NCI-H526 (cell line): ENCODE results near the gene ZNF57.
"Not testable (repeated sequence)": the region's sequence is repeated elsewhere in the genome, so short reads cannot be mapped to it uniquely, and the experiment has no call there.

Source experiments
- DNase-seq, 2 experiments: peaks; one replicate each; lab custom pipeline; 2025; lab: John Stamatoyannopoulos, UW

ZNF57 gene

GRCh38 chr19:2952953-2953481 lies 52.3 kb downstream of the ZNF57 start:
- peak in 1 of 2 experiments; percentile 41 for DNase-seq

DNA sequence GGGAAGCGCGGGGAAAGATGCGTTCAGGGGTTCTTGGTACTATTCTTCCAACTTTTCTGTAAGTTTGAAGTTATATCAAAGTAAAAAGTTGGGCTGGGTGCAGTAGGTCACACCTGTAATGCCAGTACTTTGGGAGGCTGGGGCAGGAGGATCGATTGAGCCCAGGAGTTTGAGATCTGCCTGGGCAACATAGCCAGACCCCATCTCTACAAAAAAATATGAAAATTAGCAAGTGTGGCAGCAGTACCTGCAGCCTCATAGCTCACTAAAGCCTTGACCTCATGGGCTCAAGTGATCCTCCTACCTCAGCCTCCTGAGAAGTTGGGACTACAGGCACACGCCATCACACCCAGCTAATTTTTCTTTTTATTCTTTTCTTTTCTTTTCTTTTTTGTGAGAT lies 56.4 kb downstream of the ZNF57 start:
- no peak for DNase-seq

DNA sequence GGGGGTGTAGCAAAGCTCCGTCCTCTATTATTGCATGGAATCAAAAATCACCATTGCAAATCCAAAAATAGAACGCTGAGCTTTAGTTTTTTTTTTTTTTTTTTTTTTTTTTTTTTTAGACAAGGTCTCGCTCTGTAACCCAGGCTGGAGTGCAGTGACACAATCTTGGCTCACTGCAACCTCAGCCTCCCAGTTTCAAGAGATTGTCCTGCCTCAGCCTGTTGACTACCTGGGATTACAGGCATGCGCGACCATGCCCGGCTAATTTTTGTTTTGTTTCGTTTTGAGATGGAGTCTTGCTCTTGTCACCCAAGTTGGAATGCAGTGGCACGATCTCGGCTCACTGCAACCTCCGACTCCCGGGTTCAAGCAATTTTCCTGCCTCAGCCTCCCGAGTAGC lies 59.4 kb downstream of the ZNF57 start:
- DNase-seq, result no peak

DNA sequence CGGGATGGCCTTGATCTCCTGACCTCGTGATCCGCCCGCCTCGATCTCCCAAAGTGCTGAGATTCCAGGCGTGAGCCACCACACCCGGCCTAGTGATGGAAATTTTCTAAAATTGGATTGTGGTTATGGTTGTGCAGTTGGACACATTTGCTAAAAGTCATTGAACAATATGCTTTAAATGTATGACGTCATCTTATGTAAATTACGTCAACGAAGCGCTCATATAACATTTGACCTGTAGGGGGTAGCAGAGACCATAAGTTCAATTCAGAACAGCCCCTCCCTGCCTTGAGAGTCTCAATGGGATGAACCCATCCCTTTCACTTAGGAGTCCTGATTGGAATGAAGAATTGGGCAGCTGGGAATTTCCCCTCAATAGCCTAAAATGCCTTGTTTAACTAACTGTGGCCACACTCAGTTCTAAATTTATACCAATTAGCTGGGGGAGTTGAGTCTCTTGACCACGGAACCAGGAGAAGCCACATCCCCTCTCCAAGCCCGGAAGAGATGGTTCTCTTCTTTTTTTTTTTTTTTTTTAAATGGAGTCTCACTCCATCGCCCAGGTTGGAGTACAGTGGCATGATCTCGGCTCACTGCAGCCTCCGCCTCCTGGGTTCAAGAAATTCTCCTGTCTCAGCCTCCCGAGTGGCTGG lies 61.4 kb downstream of the ZNF57 start:
- peak; percentile 26 to 74 for DNase-seq

- DNase-seq, result no peak
Observed at GRCh38 chr19:2963122-2963521, 62.4 kb downstream of the ZNF57 start.

DNA sequence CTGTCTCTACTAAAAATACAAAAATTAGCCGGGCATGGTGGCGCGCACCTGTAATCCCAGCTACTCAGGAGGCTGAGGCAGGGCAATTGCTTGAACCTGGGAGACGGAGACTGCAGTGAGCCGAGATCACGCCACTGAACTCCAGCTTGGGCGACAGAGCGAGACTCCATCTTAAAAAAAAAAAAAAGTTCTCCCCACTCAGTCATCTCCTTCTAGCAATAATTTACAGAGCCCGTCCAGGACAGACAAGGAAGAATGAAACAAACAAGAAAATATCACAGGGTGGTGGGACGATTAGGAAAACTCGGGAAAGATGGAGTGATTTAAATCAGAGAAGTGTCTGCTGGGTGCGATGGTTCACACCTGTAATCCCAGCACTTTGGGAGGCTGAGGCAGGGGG lies 62.9 kb downstream of the ZNF57 start:
- DNase-seq, result not testable (repeated sequence)

DNA sequence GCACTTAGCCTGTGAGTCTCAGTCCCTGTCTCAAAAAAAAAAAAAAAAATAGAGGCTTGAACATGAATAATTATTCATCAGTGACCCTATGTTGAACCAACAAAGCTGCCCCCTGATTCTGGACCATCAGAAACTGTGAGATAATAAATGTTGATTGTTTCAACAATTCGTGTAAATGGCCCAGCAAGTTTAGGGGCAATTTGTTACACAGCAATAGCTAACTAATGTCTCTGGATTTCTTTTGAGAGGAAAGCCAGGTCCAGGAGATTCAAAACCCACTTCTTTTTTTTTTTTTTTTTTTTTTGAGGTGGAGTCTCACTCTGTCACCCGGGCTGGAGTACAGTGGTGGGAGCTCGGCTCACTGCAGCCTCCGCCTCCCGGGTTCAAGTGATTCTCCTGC lies 64.1 kb downstream of the ZNF57 start:
- DNase-seq, result no peak

GRCh38 chr19:2967972-2968371 lies 67.2 kb downstream of the ZNF57 start:
- no peak for DNase-seq
